Liver (tissue), 3 donors: ENCODE results near the gene TMEM205.
"Not testable (repeated sequence)": the region's sequence is repeated elsewhere in the genome, so short reads cannot be mapped to it uniquely, and the experiment has no call there.

Source experiments
- EGR1 ChIP-seq, 2 donors: IDR thresholded peaks; 2 replicates each; pipeline ENCODE4 v1.6.1; 2016 to 2018; ENCODE audit warnings: antibody characterized with exemption in 2 of 2, low read depth in 2 of 2
- FOXA2 ChIP-seq: IDR thresholded peaks from 2 replicates; pipeline ENCODE4 v1.6.1; 2016; ENCODE audit warnings: antibody characterized with exemption
- GABPA ChIP-seq, 2 donors: IDR thresholded peaks in 1 of 2; conservative IDR thresholded peaks in 1 of 2; 2 replicates each; pipeline ENCODE4 v1.6.1; 2016; ENCODE audit warnings: antibody characterized with exemption in 2 of 2, mild to moderate bottlenecking in 1 of 2, moderate library complexity in 1 of 2
- JUND ChIP-seq, 2 donors: IDR thresholded peaks; 2 replicates each; pipeline ENCODE4 v1.6.1; 2016; ENCODE audit warnings: antibody characterized with exemption in 2 of 2
- RAD21 ChIP-seq, 2 donors: IDR thresholded peaks; 2 replicates each; pipeline ENCODE4 v1.6.1; 2016; ENCODE audit warnings: antibody characterized with exemption in 2 of 2, mild to moderate bottlenecking in 2 of 2
- RXRA ChIP-seq, 2 donors: IDR thresholded peaks; 2 replicates each; pipeline ENCODE4 v1.6.1; 2017 to 2018; ENCODE audit warnings: antibody characterized with exemption in 2 of 2, mild to moderate bottlenecking in 1 of 2
- SP1 ChIP-seq: IDR thresholded peaks from 2 replicates; pipeline ENCODE4 v1.6.1; 2018; ENCODE audit warnings: antibody characterized with exemption, mild to moderate bottlenecking
- TAF1 ChIP-seq: conservative IDR thresholded peaks from 2 replicates; pipeline ENCODE4 v1.6.1; 2016; ENCODE audit warnings: antibody characterized with exemption, mild to moderate bottlenecking
- YY1 ChIP-seq: IDR thresholded peaks from 2 replicates; pipeline ENCODE4 v1.6.1; 2016; ENCODE audit warnings: antibody characterized with exemption, mild to moderate bottlenecking
- TF ChIP-seq, protein P1 (sequence below): IDR thresholded peaks from 2 replicates; pipeline ENCODE4 v1.6.1; 2016; ENCODE audit warnings: antibody characterized with exemption
- TF ChIP-seq, protein P2 (sequence below): IDR thresholded peaks from 2 replicates; pipeline ENCODE4 v1.6.1; 2016; ENCODE audit warnings: antibody characterized with exemption, mild to moderate bottlenecking
- TF ChIP-seq, protein P3 (sequence below): fragments of 150-350 bp; IDR thresholded peaks from 2 replicates; pipeline ENCODE4 v1.5.1; 2017; ENCODE audit warnings: improper control_type of control experiment, low read depth, low read length; ENCODE audit not compliant: missing input control
- TF ChIP-seq, protein P4 (sequence below): IDR thresholded peaks from 2 replicates; pipeline ENCODE4 v1.6.1; 2016; ENCODE audit warnings: antibody characterized with exemption
- TF ChIP-seq, protein P5 (sequence below): IDR thresholded peaks from 2 replicates; pipeline ENCODE4 v1.6.1; 2016; ENCODE audit warnings: antibody characterized with exemption
- donor health status: healthy.
- donor health status: healthy.

DNA sequence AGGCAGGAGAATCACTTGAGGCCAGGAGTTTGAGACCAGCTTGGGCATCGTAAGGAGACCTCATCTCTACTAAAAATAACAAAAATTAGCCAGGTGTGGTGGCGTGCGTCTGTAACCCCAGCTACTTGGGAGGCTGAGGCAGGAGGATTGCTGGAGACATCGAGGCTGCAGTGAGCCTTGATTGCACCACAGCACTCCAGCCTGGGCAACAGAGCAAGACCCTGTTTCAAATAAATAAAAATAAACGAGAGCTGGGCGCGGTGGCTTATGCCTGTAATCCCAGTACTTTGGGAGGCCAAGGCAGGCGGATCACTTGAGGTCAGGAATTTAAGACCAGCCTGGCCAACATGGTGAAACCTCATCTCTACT, 6.0 kb downstream of the TMEM205 start:
- not testable (repeated sequence) for TF ChIP-seq YY1; FOXA2; RXRA (IDR thresholded peaks at IDR 0.05); TAF1; GABPA (IDR thresholded peaks at IDR 0.05 in 1 of 2, conservative IDR thresholded peaks at IDR 0.05 in 1 of 2); SP1; EGR1 (IDR thresholded peaks at IDR 0.05; ENCODE audit: low read depth in 2 of 2); JUND (IDR thresholded peaks at IDR 0.05); RAD21 (IDR thresholded peaks at IDR 0.05)
- TF ChIP-seq, protein P1, sequence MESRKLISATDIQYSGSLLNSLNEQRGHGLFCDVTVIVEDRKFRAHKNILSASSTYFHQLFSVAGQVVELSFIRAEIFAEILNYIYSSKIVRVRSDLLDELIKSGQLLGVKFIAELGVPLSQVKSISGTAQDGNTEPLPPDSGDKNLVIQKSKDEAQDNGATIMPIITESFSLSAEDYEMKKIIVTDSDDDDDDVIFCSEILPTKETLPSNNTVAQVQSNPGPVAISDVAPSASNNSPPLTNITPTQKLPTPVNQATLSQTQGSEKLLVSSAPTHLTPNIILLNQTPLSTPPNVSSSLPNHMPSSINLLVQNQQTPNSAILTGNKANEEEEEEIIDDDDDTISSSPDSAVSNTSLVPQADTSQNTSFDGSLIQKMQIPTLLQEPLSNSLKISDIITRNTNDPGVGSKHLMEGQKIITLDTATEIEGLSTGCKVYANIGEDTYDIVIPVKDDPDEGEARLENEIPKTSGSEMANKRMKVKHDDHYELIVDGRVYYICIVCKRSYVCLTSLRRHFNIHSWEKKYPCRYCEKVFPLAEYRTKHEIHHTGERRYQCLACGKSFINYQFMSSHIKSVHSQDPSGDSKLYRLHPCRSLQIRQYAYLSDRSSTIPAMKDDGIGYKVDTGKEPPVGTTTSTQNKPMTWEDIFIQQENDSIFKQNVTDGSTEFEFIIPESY, result not testable (repeated sequence)
- TF ChIP-seq, protein P2, sequence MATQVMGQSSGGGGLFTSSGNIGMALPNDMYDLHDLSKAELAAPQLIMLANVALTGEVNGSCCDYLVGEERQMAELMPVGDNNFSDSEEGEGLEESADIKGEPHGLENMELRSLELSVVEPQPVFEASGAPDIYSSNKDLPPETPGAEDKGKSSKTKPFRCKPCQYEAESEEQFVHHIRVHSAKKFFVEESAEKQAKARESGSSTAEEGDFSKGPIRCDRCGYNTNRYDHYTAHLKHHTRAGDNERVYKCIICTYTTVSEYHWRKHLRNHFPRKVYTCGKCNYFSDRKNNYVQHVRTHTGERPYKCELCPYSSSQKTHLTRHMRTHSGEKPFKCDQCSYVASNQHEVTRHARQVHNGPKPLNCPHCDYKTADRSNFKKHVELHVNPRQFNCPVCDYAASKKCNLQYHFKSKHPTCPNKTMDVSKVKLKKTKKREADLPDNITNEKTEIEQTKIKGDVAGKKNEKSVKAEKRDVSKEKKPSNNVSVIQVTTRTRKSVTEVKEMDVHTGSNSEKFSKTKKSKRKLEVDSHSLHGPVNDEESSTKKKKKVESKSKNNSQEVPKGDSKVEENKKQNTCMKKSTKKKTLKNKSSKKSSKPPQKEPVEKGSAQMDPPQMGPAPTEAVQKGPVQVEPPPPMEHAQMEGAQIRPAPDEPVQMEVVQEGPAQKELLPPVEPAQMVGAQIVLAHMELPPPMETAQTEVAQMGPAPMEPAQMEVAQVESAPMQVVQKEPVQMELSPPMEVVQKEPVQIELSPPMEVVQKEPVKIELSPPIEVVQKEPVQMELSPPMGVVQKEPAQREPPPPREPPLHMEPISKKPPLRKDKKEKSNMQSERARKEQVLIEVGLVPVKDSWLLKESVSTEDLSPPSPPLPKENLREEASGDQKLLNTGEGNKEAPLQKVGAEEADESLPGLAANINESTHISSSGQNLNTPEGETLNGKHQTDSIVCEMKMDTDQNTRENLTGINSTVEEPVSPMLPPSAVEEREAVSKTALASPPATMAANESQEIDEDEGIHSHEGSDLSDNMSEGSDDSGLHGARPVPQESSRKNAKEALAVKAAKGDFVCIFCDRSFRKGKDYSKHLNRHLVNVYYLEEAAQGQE, result not testable (repeated sequence)
- TF ChIP-seq, protein P3, sequence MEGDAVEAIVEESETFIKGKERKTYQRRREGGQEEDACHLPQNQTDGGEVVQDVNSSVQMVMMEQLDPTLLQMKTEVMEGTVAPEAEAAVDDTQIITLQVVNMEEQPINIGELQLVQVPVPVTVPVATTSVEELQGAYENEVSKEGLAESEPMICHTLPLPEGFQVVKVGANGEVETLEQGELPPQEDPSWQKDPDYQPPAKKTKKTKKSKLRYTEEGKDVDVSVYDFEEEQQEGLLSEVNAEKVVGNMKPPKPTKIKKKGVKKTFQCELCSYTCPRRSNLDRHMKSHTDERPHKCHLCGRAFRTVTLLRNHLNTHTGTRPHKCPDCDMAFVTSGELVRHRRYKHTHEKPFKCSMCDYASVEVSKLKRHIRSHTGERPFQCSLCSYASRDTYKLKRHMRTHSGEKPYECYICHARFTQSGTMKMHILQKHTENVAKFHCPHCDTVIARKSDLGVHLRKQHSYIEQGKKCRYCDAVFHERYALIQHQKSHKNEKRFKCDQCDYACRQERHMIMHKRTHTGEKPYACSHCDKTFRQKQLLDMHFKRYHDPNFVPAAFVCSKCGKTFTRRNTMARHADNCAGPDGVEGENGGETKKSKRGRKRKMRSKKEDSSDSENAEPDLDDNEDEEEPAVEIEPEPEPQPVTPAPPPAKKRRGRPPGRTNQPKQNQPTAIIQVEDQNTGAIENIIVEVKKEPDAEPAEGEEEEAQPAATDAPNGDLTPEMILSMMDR, result not testable (repeated sequence)
- TF ChIP-seq, protein P4, sequence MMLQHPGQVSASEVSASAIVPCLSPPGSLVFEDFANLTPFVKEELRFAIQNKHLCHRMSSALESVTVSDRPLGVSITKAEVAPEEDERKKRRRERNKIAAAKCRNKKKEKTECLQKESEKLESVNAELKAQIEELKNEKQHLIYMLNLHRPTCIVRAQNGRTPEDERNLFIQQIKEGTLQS, result not testable (repeated sequence)
- TF ChIP-seq, protein P5, sequence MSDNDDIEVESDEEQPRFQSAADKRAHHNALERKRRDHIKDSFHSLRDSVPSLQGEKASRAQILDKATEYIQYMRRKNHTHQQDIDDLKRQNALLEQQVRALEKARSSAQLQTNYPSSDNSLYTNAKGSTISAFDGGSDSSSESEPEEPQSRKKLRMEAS, result not testable (repeated sequence)
